WI38 (cell line): ENCODE measurements around the gene MICAL2.

Experiments
- H3K4me3 ChIP-seq: 2 replicates; pipeline ENCODE4 v1.5.1; 2011; ENCODE audit warnings: low read depth, mild to moderate bottlenecking, control low read depth, low read length
- TF ChIP-seq, protein P1 (sequence below): IDR thresholded peaks from 2 replicates; pipeline ENCODE4 v1.5.1; 2012; ENCODE audit warnings: low read depth, mild to moderate bottlenecking, control low read depth, low read length

The MICAL2 gene

DNA sequence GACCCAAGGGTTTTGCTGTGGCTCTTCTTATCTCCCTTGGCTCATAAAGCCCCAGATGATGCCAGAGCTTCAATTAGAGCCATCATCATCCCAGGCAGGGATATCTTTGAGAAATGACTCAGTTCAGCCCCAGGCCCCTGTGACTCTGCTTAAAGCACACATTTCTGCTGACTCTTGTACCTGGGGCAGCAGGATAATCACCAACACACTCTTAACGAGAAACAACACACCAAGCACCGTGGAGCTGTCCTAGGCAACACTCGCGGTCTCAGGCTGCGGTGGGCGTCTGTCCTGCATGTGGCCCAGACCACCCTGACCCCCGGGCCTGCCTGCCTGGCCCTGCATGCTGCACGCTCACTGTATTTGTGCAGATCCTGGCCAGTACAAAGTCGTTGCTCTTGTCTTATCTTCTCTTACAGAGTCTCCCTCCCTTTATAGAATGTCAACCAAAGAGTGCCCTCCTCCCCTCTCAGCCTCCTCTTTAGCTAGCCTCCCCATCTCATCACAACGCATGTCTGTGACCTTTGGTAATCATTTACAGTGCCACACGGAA is 152.8 kb downstream of the MICAL2 start:
- TF ChIP-seq, protein P1, sequence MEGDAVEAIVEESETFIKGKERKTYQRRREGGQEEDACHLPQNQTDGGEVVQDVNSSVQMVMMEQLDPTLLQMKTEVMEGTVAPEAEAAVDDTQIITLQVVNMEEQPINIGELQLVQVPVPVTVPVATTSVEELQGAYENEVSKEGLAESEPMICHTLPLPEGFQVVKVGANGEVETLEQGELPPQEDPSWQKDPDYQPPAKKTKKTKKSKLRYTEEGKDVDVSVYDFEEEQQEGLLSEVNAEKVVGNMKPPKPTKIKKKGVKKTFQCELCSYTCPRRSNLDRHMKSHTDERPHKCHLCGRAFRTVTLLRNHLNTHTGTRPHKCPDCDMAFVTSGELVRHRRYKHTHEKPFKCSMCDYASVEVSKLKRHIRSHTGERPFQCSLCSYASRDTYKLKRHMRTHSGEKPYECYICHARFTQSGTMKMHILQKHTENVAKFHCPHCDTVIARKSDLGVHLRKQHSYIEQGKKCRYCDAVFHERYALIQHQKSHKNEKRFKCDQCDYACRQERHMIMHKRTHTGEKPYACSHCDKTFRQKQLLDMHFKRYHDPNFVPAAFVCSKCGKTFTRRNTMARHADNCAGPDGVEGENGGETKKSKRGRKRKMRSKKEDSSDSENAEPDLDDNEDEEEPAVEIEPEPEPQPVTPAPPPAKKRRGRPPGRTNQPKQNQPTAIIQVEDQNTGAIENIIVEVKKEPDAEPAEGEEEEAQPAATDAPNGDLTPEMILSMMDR, result no peak
- no peak overlapping the region for H3K4me3 ChIP-seq

- no peak overlapping the region for H3K4me3 ChIP-seq
- TF ChIP-seq, protein P1, result no peak
These were observed 154.0 kb downstream of the MICAL2 start for GRCh38 chr11:12264361-12264760.

DNA sequence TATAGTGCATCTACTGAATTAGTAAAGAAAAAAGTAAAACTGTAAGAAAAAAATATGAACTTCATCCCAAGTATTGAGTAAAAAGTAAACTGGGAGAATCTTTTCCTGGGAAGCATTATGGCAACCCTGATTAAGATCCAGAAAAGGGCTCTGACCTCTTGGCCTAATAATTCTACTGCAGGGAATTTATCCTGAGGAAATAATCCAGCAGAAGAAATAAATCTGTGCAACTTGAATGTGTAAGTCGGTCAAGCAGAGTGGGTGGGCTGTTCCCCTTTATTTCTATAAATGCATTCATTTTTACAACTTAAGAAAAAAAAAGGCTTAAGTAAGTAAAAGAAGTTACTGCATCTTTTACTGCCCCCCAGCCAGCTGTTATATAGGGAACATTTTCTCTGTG is 155.7 kb downstream of the MICAL2 start:
- TF ChIP-seq, protein P1, result no peak

DNA sequence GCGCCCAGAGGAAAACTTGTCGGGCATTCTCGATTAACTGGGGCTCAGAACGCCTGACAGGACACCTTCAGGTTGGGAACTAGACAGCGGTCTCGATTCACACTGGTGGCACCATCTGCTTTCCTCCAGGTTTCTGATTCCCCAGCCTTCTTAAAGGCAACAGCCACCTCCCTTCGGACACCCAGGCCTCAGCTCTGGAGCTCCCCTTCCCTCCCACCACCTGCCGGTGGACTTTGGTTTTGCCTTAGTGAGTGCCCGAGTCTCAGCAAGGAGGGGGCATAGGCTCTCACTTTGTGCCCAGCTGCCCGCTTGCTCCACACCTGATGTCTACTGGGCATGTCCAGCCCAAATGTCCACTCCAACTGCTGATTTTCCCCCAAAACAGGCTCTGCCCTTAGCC is 156.6 kb downstream of the MICAL2 start:
- no peak overlapping the region for H3K4me3 ChIP-seq
- TF ChIP-seq, protein P1, result no peak

More for the DNA sequence above, 155.7 kb downstream of the MICAL2 start:
- no peak overlapping the region for H3K4me3 ChIP-seq

GRCh38 chr11:12267921-12268320 is 157.5 kb downstream of the MICAL2 start:
- no peak overlapping the region for H3K4me3 ChIP-seq
- TF ChIP-seq, protein P1, result no peak

- TF ChIP-seq, protein P1, result no peak
- no peak overlapping the region for H3K4me3 ChIP-seq
These were observed 158.7 kb downstream of the MICAL2 start for GRCh38 chr11:12269104-12269441.

DNA sequence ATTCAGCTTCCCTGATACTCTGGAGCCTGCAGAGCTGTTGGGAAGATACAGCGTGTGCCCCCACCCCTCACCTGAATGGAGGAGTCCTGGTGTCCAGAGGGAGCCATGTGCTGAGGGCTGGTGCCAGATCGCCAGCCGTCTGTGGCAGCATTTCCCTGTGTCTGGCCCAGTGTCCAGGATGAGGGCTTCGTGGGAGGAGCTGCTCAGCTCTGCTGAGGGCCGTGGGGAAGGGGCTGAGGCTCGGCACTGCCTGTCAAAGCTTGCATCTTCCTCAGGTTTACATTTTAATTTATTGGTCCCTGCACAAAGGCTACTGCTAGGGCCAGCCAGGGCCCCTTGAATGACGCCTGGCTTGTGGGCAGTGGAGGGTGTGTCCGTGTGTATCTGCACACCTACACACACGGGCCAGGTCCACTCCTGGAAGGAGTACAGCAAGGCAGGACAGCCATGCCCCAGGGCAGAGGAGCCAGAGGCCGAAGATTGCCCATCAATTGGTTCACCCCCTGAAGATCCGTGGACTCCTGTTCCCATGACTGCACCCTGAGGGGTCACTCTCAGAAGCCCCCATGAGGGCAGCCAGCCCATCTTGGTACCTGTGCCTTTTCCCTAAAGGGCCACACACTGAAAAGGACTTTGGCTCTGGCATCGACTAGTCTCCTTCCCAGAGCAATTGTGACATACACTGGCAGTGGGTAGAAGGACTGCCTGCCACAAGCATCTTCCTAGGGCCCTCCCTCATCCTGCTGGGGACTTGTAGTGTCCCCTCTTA is 159.2 kb downstream of the MICAL2 start:
- H3K4me3 ChIP-seq, result no peak overlapping the region
- TF ChIP-seq, protein P1, result no peak
